Right renal pelvis (tissue), 4 donors: ENCODE results near the gene EIF4A3. TPM values are rescaled to one million over a fixed set of nuclear protein-coding genes. Genes with fewer than 3 reads are reported as not detected.

Experiments used
- DNase-seq, 4 donors: peaks; one replicate each; pipeline ENCODE4 v3.0.0-alpha.2; 2013; ENCODE audit warnings: low read depth in 4 of 4, low spot score in 3 of 4, missing footprints in 1 of 4
- polyA plus RNA-seq, 4 donors: library from polyadenylated mRNA; unstranded; fragments of 120-200 nt; gene quantifications; one replicate each; pipeline ENCODE4 v1.2.1, GENCODE V29; 2013; ENCODE audit not compliant: insufficient read length in 4 of 4

EIF4A3 gene
- polyA plus RNA-seq, 4 donors, result 115 to 121 (median 117) TPM

- no peak for DNase-seq
Observed at GRCh38 chr17:80138856-80139426, 8.0 kb downstream of the EIF4A3 start.

- no peak for DNase-seq
Observed at GRCh38 chr17:80137131-80137530, 9.8 kb downstream of the EIF4A3 start.

GRCh38 chr17:80133626-80133970, 13.3 kb downstream of the EIF4A3 start:
- DNase-seq, result no peak

GRCh38 chr17:80132906-80133625, 13.9 kb downstream of the EIF4A3 start:
- DNase-seq, result no peak

- DNase-seq, result no peak
Observed at GRCh38 chr17:80130992-80131391, 15.9 kb downstream of the EIF4A3 start.

- DNase-seq, result no peak
Observed at GRCh38 chr17:80129006-80129565, 17.8 kb downstream of the EIF4A3 start.

GRCh38 chr17:80126449-80126715, 20.5 kb downstream of the EIF4A3 start:
- DNase-seq, result no peak

- DNase-seq, result no peak
Observed at GRCh38 chr17:80125656-80126448, 21.1 kb downstream of the EIF4A3 start.

- DNase-seq, result no peak
Observed at GRCh38 chr17:80124351-80124981, 22.5 kb downstream of the EIF4A3 start.

- DNase-seq, result no peak
Observed at GRCh38 chr17:80123791-80124190, 23.1 kb downstream of the EIF4A3 start.

GRCh38 chr17:80122926-80123505, 23.9 kb downstream of the EIF4A3 start:
- DNase-seq, result no peak

- DNase-seq, result no peak
Observed at GRCh38 chr17:80122026-80122575, 24.8 kb downstream of the EIF4A3 start.

- DNase-seq, result no peak
Observed at GRCh38 chr17:80119839-80120238, 27.1 kb downstream of the EIF4A3 start.

GRCh38 chr17:80119271-80119791, 27.6 kb downstream of the EIF4A3 start:
- DNase-seq, result no peak

GRCh38 chr17:80118601-80119270, 28.2 kb downstream of the EIF4A3 start:
- no peak for DNase-seq

- DNase-seq, result no peak
Observed at GRCh38 chr17:80117491-80118401, 29.2 kb downstream of the EIF4A3 start.

GRCh38 chr17:80116921-80117380, 30.0 kb downstream of the EIF4A3 start:
- no peak for DNase-seq

- no peak for DNase-seq
Observed at GRCh38 chr17:80116276-80116920, 30.5 kb downstream of the EIF4A3 start.
